ENCODE measurements around the gene CNTN4.

CNTN4 gene

DNA sequence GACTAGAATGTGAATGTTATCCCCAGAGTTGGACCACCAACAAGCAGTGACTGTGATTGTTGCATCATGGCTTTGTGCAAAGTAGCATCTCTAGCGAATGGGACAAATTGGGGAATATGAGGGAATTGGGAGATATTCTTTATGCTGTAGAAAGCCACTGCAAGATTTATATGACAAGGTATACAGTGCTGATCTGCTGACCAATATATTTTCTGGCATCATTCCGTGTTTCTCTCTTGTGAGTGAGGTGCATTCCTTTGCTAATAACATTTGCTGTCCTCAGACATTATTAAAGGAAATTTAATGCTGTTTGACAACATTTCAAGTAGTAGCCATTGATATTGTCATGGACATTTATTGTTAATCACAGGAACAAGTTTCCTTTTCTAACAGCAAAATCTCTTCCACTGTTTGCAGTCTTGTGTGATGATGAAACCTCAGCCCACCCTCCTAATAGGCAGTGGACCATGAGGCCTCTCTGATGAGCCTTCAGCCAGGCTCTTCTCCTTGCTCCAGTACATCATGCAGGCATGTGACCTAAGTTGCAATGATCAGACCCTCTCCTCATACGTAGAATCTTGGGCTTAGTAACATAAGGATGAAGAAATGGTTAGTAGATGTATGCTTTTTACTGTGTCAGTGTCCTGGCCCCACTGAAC lies 16.1 kb downstream of the CNTN4 start:
- no peaks in the 10 kb centered on the region for H3K9me2 ChIP-seq (replicated peaks; ENCODE audit: insufficient read depth, low read length)
- no peak for DNase-seq

DNA sequence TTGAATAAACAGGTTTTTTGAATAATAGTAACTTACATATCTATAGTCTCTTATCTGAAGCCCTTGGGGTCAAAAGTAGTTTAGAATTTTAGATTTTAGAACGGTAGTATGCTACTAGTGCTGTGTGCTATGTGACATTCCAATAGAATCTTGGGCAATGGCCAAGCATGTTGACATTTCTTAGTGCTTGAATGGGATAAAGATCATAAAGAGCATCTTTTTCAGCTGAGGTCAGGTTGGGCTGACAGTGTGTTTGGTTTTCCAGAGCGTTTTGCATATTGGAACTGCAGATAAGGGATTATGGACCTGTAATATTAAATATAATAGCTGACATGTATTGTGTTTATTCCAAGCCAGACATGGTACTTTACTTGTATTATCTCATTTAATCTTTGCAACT lies 32.1 kb downstream of the CNTN4 start:
- TF ChIP-seq, protein P1, sequence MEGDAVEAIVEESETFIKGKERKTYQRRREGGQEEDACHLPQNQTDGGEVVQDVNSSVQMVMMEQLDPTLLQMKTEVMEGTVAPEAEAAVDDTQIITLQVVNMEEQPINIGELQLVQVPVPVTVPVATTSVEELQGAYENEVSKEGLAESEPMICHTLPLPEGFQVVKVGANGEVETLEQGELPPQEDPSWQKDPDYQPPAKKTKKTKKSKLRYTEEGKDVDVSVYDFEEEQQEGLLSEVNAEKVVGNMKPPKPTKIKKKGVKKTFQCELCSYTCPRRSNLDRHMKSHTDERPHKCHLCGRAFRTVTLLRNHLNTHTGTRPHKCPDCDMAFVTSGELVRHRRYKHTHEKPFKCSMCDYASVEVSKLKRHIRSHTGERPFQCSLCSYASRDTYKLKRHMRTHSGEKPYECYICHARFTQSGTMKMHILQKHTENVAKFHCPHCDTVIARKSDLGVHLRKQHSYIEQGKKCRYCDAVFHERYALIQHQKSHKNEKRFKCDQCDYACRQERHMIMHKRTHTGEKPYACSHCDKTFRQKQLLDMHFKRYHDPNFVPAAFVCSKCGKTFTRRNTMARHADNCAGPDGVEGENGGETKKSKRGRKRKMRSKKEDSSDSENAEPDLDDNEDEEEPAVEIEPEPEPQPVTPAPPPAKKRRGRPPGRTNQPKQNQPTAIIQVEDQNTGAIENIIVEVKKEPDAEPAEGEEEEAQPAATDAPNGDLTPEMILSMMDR (IDR thresholded peaks at IDR 0.05; ENCODE audit: low read length): no peak
- TF ChIP-seq EZH2phosphoT487 (IDR thresholded peaks at IDR 0.05; ENCODE audit: low read length) (no peak), EZH2 (optimal IDR thresholded peaks at IDR 0.05; ENCODE audit: low read depth, low read length) (no peak)

More for the DNA sequence above, 16.1 kb downstream of the CNTN4 start:
- H3K27ac ChIP-seq (ENCODE audit: low read length): no peak overlapping the region
- no peak overlapping the region for H3K4me3 ChIP-seq (ENCODE audit: low read length)
- H3K9ac ChIP-seq (ENCODE audit: low read length): no peak overlapping the region
- no peaks in the 10 kb centered on the region for H4K20me1 ChIP-seq (ENCODE audit: insufficient read depth, low read length)
- no peaks in the 10 kb centered on the region for H3F3A ChIP-seq (ENCODE audit: insufficient read depth, low read length)
- no peaks in the 10 kb centered on the region for H3K36me3 ChIP-seq (replicated peaks; ENCODE audit: insufficient read depth, low read length)
- H3K79me2 ChIP-seq (ENCODE audit: low read length): no peaks in the 10 kb centered on the region
- H2AFZ ChIP-seq (ENCODE audit: low read length): no peak overlapping the region
- no peaks in the 10 kb centered on the region for H3K27me3 ChIP-seq (replicated peaks; ENCODE audit: insufficient read depth, low read length)
- TF ChIP-seq EZH2 (optimal IDR thresholded peaks at IDR 0.05; ENCODE audit: low read depth, low read length): no peak
- TF ChIP-seq, protein P1 (IDR thresholded peaks at IDR 0.05; ENCODE audit: low read length): no peak
- no peaks in the 10 kb centered on the region for H3K9me3 ChIP-seq (replicated peaks; ENCODE audit: insufficient read depth, low read length)
- H3K4me1 ChIP-seq (ENCODE audit: low read length): peaks cover 4% of the 10 kb centered on the region; the same call in 1 of the 2 replicates
- H3K4me2 ChIP-seq (ENCODE audit: low read depth, low read length): no peak overlapping the region

DNA sequence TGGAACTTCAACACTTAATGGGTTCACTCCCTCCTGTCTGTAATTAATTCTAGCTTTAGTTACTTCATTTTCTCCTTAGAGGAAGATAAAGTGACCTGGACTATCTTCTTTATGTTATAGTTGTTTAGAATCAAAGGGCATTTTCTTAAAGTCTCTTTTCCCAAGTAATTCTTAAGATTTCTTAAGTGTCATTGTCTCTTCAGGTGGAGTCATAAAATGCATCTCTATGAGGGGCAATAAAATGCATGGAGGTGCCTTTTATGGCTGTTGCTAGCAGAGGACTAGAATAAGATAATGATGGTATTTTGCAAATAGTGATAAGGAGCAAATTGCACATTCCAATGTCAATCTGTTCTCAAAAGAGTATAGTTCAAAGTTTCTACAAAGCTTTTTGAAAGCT lies 34.5 kb downstream of the CNTN4 start:
- no peak for TF ChIP-seq EZH2phosphoT487 (IDR thresholded peaks at IDR 0.05; ENCODE audit: low read length)
- no peak for TF ChIP-seq EZH2 (optimal IDR thresholded peaks at IDR 0.05; ENCODE audit: low read depth, low read length)
- TF ChIP-seq, protein P1 (IDR thresholded peaks at IDR 0.05; ENCODE audit: low read length): no peak
- Histone ChIP-seq H3K9me2 (replicated peaks; ENCODE audit: insufficient read depth, low read length) (no peaks in the 10 kb centered on the region), H3F3A (ENCODE audit: insufficient read depth, low read length) (no peaks in the 10 kb centered on the region), H3K79me2 (ENCODE audit: low read length) (no peaks in the 10 kb centered on the region), H3K27ac (ENCODE audit: low read length) (no peak overlapping the region), H4K20me1 (ENCODE audit: insufficient read depth, low read length) (no peaks in the 10 kb centered on the region), H3K4me1 (ENCODE audit: low read length) (no peaks in the 10 kb centered on the region), H3K4me3 (ENCODE audit: low read length) (no peak overlapping the region), H3K36me3 (replicated peaks; ENCODE audit: insufficient read depth, low read length) (no peaks in the 10 kb centered on the region), H3K9ac (ENCODE audit: low read length) (no peak overlapping the region), H3K4me2 (ENCODE audit: low read depth, low read length) (no peak overlapping the region), H3K9me3 (replicated peaks; ENCODE audit: insufficient read depth, low read length) (no peaks in the 10 kb centered on the region), H3K27me3 (replicated peaks; ENCODE audit: insufficient read depth, low read length) (no peaks in the 10 kb centered on the region), H2AFZ (ENCODE audit: low read length) (no peak overlapping the region)
- no peak for DNase-seq

More for the DNA sequence above, 32.1 kb downstream of the CNTN4 start:
- Histone ChIP-seq H3K9me3 (replicated peaks; ENCODE audit: insufficient read depth, low read length) (no peaks in the 10 kb centered on the region), H3K9ac (ENCODE audit: low read length) (no peak overlapping the region), H2AFZ (ENCODE audit: low read length) (no peak overlapping the region), H3K79me2 (ENCODE audit: low read length) (no peaks in the 10 kb centered on the region), H3K4me1 (ENCODE audit: low read length) (no peaks in the 10 kb centered on the region), H3K9me2 (replicated peaks; ENCODE audit: insufficient read depth, low read length) (no peaks in the 10 kb centered on the region), H4K20me1 (ENCODE audit: insufficient read depth, low read length) (no peaks in the 10 kb centered on the region), H3K4me3 (ENCODE audit: low read length) (no peak overlapping the region), H3K27ac (ENCODE audit: low read length) (no peak overlapping the region), H3K4me2 (ENCODE audit: low read depth, low read length) (no peak overlapping the region), H3K27me3 (replicated peaks; ENCODE audit: insufficient read depth, low read length) (no peaks in the 10 kb centered on the region), H3K36me3 (replicated peaks; ENCODE audit: insufficient read depth, low read length) (no peaks in the 10 kb centered on the region), H3F3A (ENCODE audit: insufficient read depth, low read length) (no peaks in the 10 kb centered on the region)
- DNase-seq: no peak
